SU-DHL-6 (cell line): Measurements from ENCODE around the gene CNKSR1.
"Not testable (repeated sequence)": the region's sequence is repeated elsewhere in the genome, so short reads cannot be mapped to it uniquely, and the experiment has no call there.

ENCODE experiments used
- H2AFZ ChIP-seq: fragments of 200-600 bp; sonication (generic); 2 replicates; pipeline ENCODE4 v1.6.1; 2014; ENCODE audit warnings: low read depth, mild to moderate bottlenecking, moderate library complexity, mixed read lengths, antibody characterized with exemption, low read length; ENCODE audit not compliant: severe bottlenecking
- H3F3A ChIP-seq: fragments of 200-600 bp; shearing (Covaris generic); 2 replicates; pipeline ENCODE4 v1.6.0; 2016; ENCODE audit warnings: antibody characterized with exemption, mild to moderate bottlenecking; ENCODE audit not compliant: insufficient read depth
- H3K27ac ChIP-seq: fragments of 200-600 bp; sonication (generic); 2 replicates; pipeline ENCODE4 v1.5.1; 2016; ENCODE audit warnings: low read depth, mild to moderate bottlenecking, low read length, moderate library complexity, mixed read lengths
- H3K27me3 ChIP-seq: fragments of 200-600 bp; sonication (generic), shearing (Covaris generic); 2 replicates; pipeline ENCODE4 v1.6.0; 2014; ENCODE audit warnings: mild to moderate bottlenecking, low read length
- H3K36me3 ChIP-seq: fragments of 200-600 bp; sonication (generic); 2 replicates; pipeline ENCODE4 v1.6.1; 2014; ENCODE audit warnings: mild to moderate bottlenecking, low read length, mixed read lengths
- H3K4me2 ChIP-seq: fragments of 300-600, 200-600 bp; shearing (Covaris generic), sonication (generic); 2 replicates; pipeline ENCODE4 v1.6.0; 2014; ENCODE audit warnings: low read length, low read depth, mild to moderate bottlenecking; ENCODE audit not compliant: poor library complexity, severe bottlenecking
- H3K4me3 ChIP-seq: fragments of 200-600 bp; sonication (generic); 2 replicates; pipeline ENCODE4 v1.5.1; 2014; ENCODE audit warnings: antibody characterized with exemption, low read length, mild to moderate bottlenecking, mixed read lengths; ENCODE audit not compliant: insufficient read depth, poor library complexity, severe bottlenecking
- H3K79me2 ChIP-seq: fragments of 200-600 bp; sonication (generic); 2 replicates; pipeline ENCODE4 v1.6.1; 2014; ENCODE audit warnings: mild to moderate bottlenecking, low read length, moderate library complexity; ENCODE audit not compliant: insufficient read depth
- H3K9ac ChIP-seq: fragments of 200-600 bp; sonication (generic); 2 replicates; pipeline ENCODE4 v1.7.0; 2014; ENCODE audit warnings: mild to moderate bottlenecking, low read length
- H3K9me2 ChIP-seq: fragments of 200-600 bp; sonication (generic); replicated peaks from 2 replicates; pipeline ENCODE4 v1.6.1; 2014; ENCODE audit warnings: low read length; ENCODE audit not compliant: insufficient read depth
- H3K9me3 ChIP-seq: fragments of 200-600 bp; sonication (generic); 2 replicates; pipeline ENCODE4 v1.6.1; 2014; ENCODE audit warnings: low read length, mixed read lengths; ENCODE audit not compliant: insufficient read depth
- H4K20me1 ChIP-seq: fragments of 200-600 bp; sonication (generic); 2 replicates; pipeline ENCODE4 v1.6.1; 2014; ENCODE audit warnings: low read depth, mild to moderate bottlenecking, antibody characterized with exemption, low read length, moderate library complexity, mixed read lengths
- EZH2phosphoT487 ChIP-seq: fragments of 200-600 bp; sonication (generic), shearing (Covaris generic); conservative IDR thresholded peaks from 2 replicates; pipeline ENCODE4 v1.6.1; 2018; ENCODE audit warnings: mild to moderate bottlenecking, antibody characterized with exemption, low read length, moderate library complexity, mixed read lengths
- TF ChIP-seq, protein P1 (sequence below): fragments of 200-600 bp; sonication (generic); IDR thresholded peaks from one replicate; pipeline ENCODE4 v1.5.1; 2017; ENCODE audit warnings: antibody characterized with exemption, mild to moderate bottlenecking, low read length, moderate library complexity; ENCODE audit not compliant: insufficient read depth, poor library complexity, severe bottlenecking

The CNKSR1 gene

DNA sequence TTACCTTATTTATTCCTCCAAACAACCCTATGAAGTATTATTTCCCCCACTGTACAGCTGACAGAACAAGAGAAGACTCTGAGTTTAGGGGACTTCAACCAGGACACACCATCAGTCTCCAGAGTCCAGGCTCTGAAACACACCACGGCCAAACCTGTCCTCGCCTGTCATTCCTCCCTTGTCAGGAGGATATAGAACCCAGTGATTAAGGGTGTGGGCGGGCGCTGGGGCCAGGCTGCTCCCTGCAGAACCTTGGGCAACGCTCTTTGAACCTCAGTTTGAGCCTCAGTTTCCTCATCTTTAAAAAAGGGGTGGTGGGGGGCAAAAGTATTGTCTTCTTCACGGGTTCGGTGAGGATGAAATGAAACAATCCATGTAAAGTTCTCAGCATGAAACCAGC, 47.3 kb downstream of the CNKSR1 start:
- Histone ChIP-seq H4K20me1 (no peaks in the 10 kb centered on the region), H3K4me3 (no peak overlapping the region), H2AFZ (no peak overlapping the region), H3K27me3 (no peaks in the 10 kb centered on the region), H3K9me2 (no peaks in the 10 kb centered on the region), H3K27ac (no peak overlapping the region), H3K4me2 (no peak overlapping the region), H3K36me3 (no peaks in the 10 kb centered on the region), H3K9me3 (no peaks in the 10 kb centered on the region), H3F3A (no peaks in the 10 kb centered on the region), H3K79me2 (no peaks in the 10 kb centered on the region), H3K9ac (no peak overlapping the region)
- TF ChIP-seq, protein P1, sequence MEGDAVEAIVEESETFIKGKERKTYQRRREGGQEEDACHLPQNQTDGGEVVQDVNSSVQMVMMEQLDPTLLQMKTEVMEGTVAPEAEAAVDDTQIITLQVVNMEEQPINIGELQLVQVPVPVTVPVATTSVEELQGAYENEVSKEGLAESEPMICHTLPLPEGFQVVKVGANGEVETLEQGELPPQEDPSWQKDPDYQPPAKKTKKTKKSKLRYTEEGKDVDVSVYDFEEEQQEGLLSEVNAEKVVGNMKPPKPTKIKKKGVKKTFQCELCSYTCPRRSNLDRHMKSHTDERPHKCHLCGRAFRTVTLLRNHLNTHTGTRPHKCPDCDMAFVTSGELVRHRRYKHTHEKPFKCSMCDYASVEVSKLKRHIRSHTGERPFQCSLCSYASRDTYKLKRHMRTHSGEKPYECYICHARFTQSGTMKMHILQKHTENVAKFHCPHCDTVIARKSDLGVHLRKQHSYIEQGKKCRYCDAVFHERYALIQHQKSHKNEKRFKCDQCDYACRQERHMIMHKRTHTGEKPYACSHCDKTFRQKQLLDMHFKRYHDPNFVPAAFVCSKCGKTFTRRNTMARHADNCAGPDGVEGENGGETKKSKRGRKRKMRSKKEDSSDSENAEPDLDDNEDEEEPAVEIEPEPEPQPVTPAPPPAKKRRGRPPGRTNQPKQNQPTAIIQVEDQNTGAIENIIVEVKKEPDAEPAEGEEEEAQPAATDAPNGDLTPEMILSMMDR = no peak
- TF ChIP-seq EZH2phosphoT487 = no peak

DNA sequence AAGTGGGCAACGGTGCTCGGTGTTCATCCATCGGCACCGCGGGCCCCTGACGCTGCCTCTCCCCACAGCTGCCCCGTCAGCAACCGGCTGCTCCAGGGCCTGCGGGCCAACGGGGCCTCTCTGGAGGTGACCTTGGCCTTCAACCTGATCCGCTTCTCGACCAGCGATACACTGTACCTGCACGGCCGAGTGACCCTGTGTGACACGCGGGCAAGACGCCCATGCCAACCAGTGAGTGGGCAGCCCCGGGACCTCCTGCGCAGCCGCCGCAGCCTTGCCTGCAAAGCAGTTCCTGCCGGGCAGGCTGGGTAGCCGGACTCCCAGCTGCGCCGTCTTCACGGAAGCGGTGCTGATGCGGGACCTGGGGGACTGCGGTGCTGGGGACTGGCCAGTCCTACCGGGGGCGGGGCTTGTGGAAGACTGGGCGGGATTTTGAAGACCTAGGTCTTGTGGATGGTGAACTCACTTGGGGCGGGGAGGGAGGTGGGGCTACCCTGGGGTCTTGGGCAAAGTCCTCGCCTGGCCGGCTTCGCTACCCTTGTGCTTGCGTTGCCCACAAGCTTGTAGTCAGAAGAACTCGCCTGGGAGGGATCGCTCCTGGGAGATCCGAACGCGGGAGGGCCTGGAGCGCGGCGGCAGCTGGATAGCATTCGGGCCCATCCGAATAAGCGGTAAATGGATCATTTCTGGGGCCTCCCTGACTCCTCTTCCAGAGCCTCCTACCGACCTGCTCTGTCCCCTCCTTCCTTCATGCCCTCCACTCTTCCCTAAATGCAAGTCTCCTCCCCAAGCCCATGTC, 47.9 kb downstream of the CNKSR1 start:
- no peaks in the 10 kb centered on the region for H3K27me3 ChIP-seq
- no peak overlapping the region for H3K4me2 ChIP-seq
- no peak overlapping the region for H2AFZ ChIP-seq
- no peaks in the 10 kb centered on the region for H4K20me1 ChIP-seq
- H3K9me3 ChIP-seq = no peaks in the 10 kb centered on the region
- no peaks in the 10 kb centered on the region for H3K79me2 ChIP-seq
- TF ChIP-seq EZH2phosphoT487 = no peak
- TF ChIP-seq, protein P1 = no peak
- H3K36me3 ChIP-seq = no peaks in the 10 kb centered on the region
- H3K9me2 ChIP-seq = no peaks in the 10 kb centered on the region
- H3K4me3 ChIP-seq = no peak overlapping the region
- H3F3A ChIP-seq = no peaks in the 10 kb centered on the region
- no peak overlapping the region for H3K9ac ChIP-seq
- no peak overlapping the region for H3K27ac ChIP-seq

GRCh38 chr1:26230682-26231081, 53.4 kb downstream of the CNKSR1 start:
- H3K27ac ChIP-seq, H3F3A ChIP-seq, H3K4me2 ChIP-seq, H3K9me2 ChIP-seq, H3K36me3 ChIP-seq, H2AFZ ChIP-seq, H3K9ac ChIP-seq, H4K20me1 ChIP-seq, H3K4me3 ChIP-seq, H3K9me3 ChIP-seq, H3K27me3 ChIP-seq: not testable (repeated sequence)
- peaks cover 15% of the 10 kb centered on the region for H3K79me2 ChIP-seq

DNA sequence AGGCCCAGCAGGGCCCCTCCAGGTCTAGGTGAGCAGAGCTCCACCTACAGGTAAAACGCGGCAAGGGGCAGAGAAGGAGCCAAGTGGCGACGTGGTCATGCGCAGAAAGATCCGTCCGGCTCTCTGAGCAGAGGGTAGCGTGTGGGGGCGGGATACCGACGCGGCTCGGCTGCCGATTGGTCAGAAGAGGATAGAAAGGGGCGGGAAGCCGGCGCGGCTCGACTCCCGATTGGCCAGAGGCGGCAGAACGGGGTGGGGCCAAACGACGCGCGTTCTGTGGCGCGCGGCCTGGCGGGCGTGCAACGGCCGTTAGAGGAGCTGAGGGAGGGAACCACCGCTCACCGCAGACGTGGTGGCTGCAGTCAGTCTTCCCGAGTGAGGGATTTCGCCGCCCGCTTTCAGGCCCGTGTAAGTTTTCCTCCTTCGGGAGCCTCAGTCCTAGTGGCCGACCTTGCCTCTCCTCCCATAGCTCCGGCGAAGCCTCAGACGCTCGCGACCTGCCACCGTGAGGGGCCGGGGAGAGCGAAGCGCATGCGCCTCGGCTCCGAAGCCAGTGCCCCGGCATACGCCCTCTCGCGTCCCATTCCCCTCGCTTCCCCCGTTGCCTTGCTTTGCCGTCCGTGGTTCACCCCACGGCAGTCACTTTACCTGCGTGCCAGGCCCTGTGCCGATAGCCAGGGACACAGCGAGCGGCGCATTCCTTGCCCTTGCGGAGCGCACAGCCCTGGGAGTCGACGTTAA, 56.8 kb downstream of the CNKSR1 start, which contains the start of gene CEP85:
Gene CEP85, plus strand, starts transcription at position 298 of the 741 bp plus-strand sequence. CDS start 5,584 bp downstream, outside the sequence.
- H3K4me2 ChIP-seq = peak within 1 kb of the TSS; percentile 61
- H3K9me2 ChIP-seq = no peaks in the 10 kb centered on the region
- peak within 1 kb of the TSS; percentile 73 for H3K27ac ChIP-seq
- peak within 1 kb of the TSS; percentile 94 for H2AFZ ChIP-seq
- no peak for TF ChIP-seq EZH2phosphoT487
- TF ChIP-seq, protein P1 = peak; percentile 84
- H3K27me3 ChIP-seq = no peaks in the 10 kb centered on the region
- peaks cover 8% of the 10 kb centered on the region; the same call in 1 of the 2 replicates for H4K20me1 ChIP-seq
- 0 out of 2 replicates have a peak, but pooled peaks cover 2% of the 10 kb centered on the region for H3K36me3 ChIP-seq
- H3K79me2 ChIP-seq = peaks cover 49% of the 10 kb centered on the region
- no peaks in the 10 kb centered on the region for H3K9me3 ChIP-seq
- peak within 1 kb of the TSS; percentile 98 for H3K9ac ChIP-seq
- H3K4me3 ChIP-seq = peak within 1 kb of the TSS; percentile 99
- H3F3A ChIP-seq = no peaks in the 10 kb centered on the region; the same call in 1 of the 2 replicates
